ENCODE measurements around the gene ZCCHC13.

DNA sequence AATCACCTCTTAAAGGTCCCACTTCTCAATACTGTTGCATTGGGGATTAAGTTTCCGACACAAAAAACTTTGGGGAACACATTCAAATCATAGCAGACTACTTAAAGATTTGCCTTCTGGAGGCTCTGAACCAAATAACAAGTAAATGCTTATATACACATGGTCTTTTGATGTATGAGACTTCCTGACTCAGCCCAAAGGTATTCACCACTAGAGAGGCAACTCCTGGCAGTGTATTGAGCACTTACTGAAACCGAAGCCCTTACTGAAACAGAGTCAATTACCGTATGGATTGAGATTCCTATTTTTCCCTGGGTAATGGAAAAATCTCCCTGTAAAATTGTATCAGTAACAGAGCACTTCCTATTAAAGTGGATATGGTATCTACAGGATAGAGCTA is 45.4 kb downstream of the ZCCHC13 start:
- no peak for TF ChIP-seq EZH2 (IDR thresholded peaks at IDR 0.05; ENCODE audit: insufficient read depth, poor library complexity, severe bottlenecking)
- no peak for TF ChIP-seq EZH2phosphoT487 (IDR thresholded peaks at IDR 0.05; ENCODE audit: insufficient read depth, low read depth)

Measured in GM23248 (cell line).